Activated T-helper 1 cell treated with anti-CD3 and anti-CD28 coated beads, Interleukin-2, amount 50 U/mL, for 16 hours (primary cell): ENCODE results near the gene SLC51B.
"Not testable (repeated sequence)": the region's sequence is repeated elsewhere in the genome, so short reads cannot be mapped to it uniquely, and the experiment has no call there.

Source experiments
- DNase-seq, 2 donors: peaks; one replicate each; pipeline ENCODE4 v3.0.0-alpha.2; 2020; ENCODE audit warnings: low read depth in 1 of 2, low spot score in 1 of 2

Gene SLC51B

DNA sequence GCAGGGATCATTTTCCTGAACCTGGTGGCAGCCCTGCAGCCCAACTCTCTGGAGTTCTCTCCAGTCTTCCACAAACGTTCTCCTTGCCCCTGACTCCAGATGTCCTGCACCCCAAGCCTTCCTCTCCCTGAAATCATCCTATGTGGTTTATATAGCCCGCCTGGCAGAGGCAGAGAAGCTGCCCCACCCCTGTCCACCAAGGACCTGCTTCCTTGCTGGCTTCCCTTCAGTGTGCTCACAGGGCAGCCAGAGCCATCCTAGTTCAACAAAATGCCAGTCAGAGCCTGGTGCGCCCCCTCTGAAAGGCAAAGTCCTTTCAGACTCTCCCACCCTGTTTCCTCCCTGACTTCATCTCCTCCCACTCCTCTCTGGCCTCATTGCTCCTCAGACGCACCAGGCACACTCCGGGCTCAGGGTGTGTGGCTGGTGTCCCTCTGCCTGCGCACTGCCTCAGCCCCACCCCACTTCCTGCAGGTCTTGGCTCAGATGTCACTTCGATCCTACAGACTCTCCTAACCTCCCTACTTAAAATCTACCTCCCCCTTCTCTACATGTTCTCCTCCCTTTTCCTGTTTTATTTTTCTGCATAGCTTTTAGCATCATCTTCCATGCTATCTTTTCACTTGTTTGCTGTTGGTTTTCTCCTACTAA is 37.2 kb downstream of the SLC51B start:
- no peak for DNase-seq

DNA sequence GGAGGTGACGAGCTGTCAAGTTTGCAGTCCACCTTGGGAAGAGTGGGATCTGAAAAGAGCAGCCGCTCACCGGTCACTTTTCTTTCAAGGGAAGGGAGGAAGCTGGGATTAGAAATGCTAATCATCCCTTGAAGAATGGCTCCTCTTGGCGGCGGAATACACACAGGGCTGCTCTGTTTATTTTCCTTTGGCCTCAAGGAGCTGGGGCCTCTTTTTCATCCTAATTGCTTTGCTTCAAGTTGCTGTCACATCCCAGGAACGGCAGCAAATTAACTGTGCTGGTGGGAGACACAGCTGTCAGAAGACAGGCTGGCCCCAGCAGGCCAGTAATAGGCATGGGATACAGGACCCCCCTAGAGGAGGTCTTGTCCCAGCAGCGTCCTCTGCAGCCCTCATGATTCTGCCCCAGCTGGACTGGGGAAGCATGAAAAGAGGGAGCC is 38.1 kb downstream of the SLC51B start:
- no peak for DNase-seq

DNA sequence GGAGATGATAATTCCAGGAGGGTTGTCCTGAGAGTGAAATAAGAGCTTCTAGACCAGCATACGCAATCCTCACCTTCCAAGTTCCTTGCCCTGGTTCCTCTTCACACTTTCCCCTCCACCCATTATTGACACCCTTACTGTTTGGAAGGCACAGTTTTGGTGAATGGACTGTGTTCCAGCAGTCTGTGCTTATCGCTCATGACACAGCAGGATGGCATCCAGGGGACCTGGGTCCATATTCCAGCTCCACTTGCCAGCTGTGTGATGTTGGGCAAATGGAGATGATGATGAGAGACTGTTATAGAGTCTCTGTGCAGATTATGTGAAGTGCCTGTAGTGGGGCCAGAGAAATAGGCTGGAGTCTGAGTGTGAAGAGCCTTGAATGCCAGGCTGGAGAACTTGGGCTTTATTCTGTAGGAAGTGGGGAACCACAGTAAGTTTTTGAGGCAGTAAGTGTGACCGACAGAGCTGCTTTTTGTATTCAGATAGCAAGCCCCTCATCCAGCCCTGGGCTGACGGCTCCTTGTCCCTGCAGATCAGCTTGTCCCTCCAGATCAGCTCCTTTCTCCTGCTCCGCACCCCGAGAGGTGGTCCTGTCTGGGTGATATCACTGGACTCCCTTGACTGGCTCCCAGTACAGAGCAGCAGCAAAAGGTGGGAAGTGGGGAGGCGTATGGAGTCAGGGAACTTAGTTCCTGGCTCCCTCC is 39.5 kb downstream of the SLC51B start:
- no peak for DNase-seq

DNA sequence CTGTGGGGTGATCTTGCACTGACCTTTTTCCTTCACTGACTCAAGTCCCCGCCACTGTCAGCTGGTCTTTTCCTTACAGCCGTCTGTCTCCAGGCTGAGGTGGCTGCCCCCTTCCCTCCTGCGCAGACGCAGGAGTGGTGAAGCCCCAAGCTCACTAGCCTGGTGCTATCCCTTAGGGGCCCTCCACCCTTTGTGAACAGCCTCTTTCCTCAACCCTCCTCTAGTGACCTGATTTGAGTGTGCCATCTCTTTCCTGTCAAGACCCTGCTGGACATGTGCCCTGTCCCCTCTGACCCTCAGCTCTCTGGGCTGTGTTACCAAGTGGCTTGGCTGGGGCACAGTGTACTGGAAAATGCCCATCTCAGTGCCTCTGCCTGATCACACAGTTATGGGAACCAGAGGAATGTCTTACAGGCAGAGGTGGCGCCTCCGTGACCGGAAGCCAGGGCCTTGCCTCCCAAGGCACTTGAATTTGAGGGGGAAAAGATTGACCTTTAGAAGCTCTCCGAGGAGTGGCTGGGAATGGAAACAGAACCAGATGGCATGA is 40.1 kb downstream of the SLC51B start:
- DNase-seq, result no peak

GRCh38 chr15:65085990-65086679 is 40.9 kb downstream of the SLC51B start:
- DNase-seq, result no peak

DNA sequence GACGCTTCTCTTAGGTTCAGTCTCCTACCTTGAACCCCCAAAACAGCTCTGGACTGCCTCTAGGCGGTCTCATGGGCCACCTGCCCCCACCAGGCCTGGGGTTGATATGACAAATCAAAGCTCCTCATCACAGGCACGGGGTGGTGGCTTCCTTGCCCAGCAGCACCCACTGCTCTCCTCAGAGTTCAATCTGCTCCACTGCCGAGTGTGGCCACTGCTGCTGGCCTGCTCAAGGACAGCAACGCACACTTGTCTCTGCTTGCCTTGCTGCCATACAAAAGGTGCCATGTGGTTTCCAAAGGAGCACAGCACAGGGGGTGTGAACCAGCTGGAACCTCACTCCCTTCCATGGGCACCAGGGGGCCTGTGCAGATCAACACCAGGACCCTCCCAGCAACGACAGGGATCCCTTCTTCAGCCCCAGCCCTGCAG is 41.5 kb downstream of the SLC51B start:
- no peak for DNase-seq

DNA sequence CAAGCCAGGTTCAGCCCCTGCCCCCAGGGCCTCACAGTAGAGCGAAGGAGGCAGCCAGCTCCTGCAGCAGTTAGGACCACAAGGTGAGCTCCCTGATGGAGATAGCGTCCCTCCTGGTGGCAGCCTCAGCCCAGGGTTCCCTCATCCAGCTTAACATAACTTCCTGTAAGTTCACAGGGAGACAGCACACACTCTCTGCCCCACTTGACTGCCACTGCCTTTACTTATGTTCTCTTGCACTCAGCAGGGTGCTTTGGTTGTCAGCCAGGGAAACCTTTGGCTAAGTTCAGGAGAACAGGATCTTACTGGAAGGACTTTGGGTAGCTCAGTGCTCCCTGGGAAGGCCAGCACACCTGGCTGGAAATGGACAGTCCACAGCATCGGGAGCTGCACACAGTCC is 42.2 kb downstream of the SLC51B start:
- no peak for DNase-seq

GRCh38 chr15:65087873-65088642 is 42.9 kb downstream of the SLC51B start:
- DNase-seq, result no peak

DNA sequence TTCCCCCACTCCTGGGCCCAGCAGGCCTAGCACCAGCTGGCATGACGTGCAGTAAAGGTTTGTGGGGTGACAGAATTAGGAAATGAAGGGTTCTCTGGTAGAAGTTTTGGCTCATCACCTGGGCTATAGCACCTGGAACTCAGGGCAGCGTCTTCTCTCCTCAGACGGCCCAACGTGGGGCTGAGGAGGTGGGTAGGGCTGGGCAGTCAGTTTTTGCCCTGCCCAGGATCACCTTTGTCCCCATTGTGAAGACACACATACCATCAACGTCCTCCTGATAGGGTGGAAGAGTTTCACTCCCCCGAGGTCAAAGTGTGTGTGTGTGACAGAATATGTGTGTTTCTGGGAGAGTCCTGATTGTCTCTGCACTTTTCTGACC is 43.4 kb downstream of the SLC51B start:
- no peak for DNase-seq

DNA sequence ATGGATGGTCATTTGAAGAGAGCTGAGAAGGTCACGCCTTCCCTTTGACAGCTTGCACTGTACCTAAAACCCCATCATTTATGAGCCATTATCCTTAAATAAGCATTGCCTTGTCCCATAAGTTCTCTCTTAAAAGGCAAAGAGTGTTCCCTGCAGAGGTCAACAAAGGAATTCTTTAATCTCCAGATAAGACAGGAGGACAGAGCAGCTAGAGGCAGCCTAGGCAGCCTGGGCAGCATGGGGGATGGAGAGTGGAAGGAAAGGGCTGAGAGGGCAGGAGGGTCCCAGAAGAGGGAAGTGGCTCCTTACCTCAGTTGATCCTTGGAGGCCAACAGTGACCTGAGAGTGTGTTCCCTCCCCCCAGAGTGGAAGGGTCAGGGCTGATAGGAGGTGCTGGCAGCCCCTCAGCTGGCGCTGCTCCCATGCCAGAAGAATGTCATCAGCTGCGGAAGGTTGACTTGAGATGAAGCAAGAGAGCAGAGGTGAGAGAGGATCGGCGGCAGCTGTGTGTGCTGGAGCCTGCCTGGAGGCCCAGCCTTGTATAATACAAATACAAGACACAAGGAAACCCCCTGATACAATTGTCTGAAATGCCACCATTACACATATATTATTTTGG is 44.1 kb downstream of the SLC51B start:
- DNase-seq, result no peak

DNA sequence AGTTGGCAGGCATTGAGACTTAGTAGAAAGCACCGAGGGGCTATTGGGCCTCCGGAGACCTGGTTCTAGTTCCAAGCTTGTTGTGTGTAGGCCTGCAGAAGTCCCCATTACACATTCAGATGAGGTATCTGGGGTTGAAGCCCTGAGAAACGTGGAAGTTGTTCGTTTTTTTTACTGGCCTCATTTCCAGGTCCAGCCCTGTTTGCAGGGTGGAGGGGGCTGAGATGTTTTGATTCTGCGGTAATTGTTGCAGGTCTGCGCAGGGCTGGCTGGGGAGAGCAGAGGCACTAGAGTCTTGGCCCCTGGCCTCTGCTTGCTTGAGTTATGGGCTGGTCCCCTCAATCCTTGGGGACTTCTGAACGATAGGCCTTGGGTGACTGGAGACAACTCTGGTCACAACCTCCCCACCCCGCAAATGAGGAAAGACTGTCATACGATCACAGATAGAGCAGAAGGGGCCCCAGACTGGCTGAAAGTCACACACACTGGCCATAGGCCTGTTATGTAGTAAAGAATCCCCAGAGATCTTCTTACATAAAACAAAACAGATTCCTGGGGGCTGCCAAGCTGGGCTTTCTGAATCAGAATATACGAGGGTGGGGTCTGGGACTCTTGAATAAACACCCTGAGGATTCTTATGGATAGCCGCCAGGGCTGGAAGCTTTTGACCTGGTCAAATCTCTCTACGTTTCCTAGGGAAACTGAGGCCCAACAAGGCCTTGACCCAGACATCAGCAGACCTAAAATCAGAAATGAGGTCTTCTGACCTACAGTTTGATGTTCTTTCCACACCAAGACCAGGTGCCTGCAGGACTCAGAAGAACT is 47.0 kb downstream of the SLC51B start:
- DNase-seq, result no peak

- DNase-seq, result no peak
Measured at GRCh38 chr15:65092911-65093792, 48.0 kb downstream of the SLC51B start.

DNA sequence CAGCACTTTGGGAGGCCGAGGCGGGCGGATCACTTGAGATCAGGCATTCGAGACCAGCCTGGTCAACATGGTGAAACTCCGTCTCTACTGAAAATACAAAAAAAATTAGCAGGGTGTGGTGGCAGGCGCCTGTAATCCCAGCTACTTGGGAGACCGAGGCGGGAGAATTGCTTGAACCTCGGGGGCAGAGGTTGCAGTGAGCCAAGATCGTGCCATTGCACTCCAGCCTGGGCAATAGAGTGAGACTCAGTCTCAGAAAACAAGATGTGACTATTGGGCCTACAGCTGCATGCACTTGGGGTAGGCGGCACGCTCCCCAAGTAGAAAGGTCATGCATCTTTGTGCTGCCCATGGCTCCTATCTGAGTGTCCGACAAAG is 48.6 kb downstream of the SLC51B start:
- not testable (repeated sequence) for DNase-seq

- DNase-seq, result no peak
Measured at GRCh38 chr15:65094294-65094995, 49.3 kb downstream of the SLC51B start.

GRCh38 chr15:65095011-65095746 is 50.0 kb downstream of the SLC51B start:
- DNase-seq, result no peak

DNA sequence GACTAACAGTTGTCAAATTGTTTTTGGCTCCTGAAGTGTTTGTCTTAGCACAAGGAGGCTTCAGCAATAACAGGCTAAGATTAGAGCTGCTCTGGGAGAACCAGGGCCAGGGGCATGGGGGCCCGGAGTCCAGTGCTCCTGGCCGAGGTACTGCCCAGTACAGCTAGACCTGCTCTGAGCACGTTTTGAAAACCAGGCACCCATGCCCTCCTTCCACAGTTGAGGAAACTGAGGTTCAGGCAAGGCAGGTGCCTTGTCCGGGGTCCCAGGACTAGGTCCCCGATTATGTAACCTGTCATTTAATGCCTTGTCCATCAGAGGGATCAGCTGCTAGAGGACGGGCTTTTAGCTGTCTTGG is 50.5 kb downstream of the SLC51B start:
- no peak for DNase-seq

DNA sequence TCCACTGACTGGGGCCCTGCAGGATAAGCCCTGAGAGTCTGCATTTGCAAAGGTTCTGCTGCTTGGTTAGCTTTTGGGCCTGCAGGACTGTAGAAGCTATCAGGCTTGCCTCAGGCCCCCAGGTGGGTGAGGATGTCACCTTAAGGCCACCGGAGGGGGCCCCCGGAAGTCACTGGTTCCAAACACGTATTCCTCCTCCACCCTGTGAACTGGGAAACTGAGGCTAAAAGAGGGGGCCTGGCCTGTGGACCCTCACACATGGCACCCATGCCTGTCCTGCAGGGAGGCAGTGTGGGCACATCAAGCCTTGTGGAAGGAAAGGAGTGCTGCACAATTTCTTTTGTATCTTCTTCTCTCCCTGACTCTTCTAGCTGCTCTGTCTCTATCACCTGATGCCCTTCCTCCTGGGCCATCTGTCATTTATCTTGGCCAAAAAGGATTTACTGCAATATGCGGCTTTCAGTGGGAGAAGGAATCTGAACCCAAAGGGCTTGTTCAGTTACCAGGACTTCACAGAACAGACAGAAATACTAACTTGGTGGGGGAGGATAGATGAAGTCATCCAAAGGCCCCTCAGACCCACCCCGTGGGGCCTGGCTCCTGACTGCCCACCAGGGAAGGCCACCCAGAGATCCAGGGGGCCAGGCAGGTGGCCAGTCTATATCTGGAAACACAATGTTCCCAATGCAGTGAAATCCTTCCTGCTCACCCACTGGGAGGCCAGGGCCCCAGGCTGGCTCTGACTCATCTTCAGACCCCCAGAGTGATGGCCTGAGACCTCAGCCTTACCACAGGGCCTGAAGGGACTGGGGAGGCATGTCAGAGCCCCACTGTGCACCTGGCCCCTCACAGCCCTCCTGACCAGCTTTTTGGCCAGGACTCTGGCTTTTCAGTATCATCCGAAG is 51.5 kb downstream of the SLC51B start:
- DNase-seq, result no peak
